OCI-M2 (cell line): ENCODE measurements around the gene PALM2AKAP2.
"Not testable (repeated sequence)": the region's sequence is repeated elsewhere in the genome, so short reads cannot be mapped to it uniquely, and the experiment has no call there.

Experiments
- DNase-seq: peaks from one replicate; lab custom pipeline; 2025; ENCODE audit not compliant: unreplicated experiment; lab: John Stamatoyannopoulos, UW

Gene PALM2AKAP2

GRCh38 chr9:109802491-109802890 lies 22.5 kb downstream of the PALM2AKAP2 start:
- DNase-seq, result no peak

DNA sequence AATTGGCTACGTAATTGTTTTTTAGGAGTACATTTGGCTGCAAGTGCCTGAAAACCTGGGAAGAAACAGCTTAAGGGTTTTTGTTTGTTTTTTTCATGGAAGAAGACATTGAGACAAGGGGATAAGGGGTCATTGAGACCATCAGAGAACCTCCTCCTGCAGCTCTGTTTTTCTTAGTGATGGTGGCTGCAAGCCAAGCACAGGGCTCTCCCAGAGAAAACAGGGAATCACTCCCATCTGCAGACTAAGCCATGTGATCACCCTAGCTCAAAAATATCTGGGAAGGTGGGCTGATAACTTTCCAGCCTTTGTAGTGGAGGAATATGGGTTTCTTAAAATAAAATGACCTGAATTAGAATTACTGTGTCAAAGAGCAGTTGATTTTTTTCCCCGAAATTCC lies 25.1 kb downstream of the PALM2AKAP2 start:
- no peak for DNase-seq

DNA sequence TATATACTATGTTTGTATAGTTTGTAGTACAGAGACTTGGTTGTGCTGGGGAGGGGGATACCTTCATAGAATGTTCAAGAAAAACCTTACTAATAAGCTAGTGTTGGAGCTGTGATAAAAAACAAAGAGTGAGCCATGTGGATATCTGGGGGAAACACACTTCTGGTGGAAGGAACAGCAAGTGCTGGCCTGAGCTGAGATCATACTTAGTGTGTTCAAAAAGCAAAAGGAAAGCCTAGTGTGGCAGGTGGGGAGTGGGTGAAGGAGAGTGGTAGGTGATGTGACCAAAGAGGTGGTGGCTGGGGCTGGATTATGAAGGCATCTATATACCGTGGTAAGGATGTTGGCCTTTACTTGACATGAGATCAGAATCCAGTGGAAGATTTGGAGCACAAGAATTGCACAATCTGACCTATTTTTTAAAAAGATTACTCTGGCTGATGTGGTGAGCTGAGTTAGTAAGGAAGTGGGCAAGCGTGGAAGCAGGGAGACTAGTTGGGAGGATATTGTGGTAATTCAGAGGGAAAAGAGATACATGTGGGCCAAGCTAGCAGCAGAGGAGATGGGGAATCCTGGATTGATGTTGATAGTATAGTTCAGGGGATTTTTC lies 26.6 kb downstream of the PALM2AKAP2 start:
- no peak for DNase-seq

DNA sequence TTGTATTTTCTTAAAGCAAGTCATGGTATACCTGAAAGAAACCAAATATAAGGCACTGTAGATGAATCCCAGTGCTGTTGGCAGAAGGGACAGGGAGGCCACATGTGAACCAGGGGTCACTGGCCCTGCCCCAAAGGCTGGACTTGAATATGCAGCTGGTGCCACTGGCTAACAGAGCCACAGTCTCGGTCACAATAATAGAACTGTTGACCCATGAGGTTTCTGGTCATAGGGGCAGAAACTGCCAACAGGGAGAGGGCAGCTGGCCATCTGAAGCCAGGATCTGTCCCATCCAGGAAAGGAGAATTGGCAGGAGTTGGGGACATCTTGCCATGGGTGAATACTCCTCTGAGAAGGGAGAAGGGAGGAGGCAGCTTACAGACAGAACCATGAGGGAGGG lies 31.9 kb downstream of the PALM2AKAP2 start:
- DNase-seq, result no peak

GRCh38 chr9:109812331-109812730 lies 32.3 kb downstream of the PALM2AKAP2 start:
- DNase-seq, result no peak

DNA sequence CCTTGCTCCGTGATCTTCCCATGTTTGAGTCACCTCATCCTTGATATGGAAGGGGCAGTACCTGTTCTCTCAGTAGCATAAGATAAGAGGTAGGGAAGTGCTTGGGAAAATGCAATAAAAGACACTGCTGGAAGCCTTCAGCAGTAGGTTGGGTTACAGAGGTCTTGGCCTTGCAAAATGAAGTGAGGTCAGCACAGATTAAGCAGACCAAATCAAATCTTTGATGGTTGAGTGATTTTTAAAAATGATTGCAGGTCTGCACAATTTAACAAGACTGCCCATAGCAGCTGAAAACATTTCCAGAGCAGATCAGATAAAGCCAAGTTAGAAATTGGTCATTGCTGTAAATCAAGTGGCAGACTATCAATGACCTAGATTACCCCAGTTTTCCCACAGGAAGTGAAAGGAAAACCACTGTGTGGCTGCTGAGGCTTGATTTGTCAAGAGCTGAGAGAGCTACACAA lies 32.9 kb downstream of the PALM2AKAP2 start:
- DNase-seq, result no peak

DNA sequence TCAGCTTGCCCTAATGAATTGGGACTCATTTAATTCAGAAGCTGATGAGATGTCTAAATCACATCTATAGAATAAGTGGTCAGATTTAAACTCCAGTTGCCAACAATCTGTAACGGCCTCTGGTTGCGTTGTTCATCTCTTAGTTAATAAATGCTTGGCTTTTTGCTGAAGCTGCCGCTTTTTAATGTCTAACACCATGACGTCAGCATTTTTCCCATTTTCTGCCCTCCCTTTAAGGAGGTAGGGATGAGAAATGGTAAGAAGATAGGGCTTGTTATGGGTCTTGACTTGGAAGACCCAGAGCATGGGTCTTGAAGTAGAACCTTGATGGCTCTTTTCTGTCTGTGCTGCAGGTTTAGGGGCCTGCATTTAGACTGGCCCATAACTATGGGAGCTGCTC lies 33.3 kb downstream of the PALM2AKAP2 start:
- no peak for DNase-seq

DNA sequence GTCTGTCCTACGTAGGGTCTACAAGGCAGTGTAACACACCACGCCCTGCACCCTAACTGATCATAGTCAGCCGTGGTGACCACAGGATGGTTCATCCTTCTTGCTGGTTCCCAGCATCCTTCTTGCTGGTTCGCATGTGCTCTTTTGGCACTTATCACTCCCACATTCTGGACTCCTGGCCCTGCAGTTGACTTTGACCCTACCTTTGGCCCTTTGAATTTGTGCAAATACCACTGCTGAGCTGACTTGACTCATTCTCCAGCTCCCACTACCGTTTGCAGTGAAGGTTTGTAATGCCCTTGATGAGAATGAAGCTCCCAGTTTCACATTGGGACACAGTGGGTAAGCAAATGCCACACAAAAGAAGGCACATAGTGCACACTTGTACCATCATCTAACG lies 33.8 kb downstream of the PALM2AKAP2 start:
- no peak for DNase-seq

GRCh38 chr9:109815366-109815947 lies 35.5 kb downstream of the PALM2AKAP2 start:
- DNase-seq, result no peak

DNA sequence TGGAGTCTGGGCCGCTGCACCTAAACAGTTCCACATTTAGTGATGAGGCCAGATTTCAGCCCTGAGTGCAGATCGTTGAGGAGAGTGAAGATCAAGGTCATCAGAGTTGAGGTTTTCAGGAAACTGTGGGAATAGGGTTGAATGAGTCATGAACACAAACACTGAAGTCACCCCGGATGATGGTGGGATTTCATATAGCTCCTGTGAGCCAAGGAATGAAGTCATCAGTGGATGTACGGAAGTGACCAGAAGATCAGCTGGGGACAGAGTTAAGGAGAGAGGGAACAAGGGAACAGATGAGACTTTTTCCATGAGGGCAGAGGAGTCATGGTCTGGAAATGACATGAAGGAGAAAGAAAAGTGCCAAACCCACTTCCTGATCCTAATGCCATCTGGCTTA lies 36.5 kb downstream of the PALM2AKAP2 start:
- DNase-seq, result no peak

DNA sequence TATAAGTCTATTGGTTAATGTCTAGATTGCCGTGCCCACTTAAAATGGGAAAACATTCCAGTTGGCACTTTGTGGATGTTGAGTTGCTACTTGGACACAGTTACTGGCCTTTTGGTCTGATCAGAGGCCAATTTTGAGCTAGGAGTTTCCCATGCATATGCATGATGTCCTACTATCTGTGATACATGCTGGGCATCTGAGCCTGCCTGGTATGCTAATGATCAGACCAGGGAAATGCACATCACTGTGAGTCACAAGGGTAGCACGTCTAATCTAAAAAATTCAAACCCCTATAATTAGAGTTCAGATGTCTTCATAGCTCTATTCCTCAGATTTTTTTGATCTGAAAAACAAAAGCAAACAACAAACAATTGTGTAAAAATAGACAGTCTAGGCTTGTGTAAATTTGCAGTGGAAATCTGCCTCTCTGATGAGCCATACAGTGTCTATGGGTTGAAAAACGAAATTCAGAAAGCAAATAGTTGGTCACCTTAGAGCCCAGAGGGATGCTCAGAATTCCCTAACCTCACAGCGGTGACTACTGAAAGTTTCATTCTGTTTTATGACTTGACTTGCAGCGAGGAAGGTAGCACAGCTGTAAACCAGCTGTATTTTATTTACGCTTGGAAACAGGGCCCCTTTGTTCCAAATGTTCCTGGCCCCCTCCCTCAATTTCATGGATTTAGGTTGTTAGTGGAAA lies 37.3 kb downstream of the PALM2AKAP2 start:
- no peak for DNase-seq

DNA sequence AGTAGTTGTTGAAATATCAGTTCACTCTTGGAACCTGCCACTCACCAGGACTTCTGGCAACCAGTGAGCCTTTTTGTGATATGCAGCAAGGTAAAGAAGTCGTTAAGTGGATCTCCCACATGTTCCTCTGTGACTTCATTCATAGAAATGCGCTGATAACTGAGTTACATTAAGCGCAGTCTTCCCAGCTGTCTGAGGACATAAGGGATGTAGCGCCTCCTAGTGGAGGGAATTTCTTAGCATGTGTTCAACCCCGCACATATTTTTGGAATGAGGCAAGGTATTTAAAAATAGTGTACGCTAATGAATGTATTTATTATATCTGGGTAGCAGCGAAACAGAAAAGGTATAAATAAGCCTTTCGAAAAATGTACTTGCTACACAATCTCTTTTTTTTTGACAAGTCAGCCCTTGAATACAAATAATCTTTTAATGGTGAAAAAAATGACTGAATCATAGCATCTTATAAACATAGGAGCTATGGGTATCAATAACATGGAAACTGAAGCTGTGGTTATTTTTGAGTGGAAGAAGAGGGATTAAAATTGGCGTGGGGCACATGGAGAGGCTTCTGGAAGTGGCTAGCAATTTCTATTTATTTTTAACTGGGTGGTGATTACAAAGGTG lies 38.0 kb downstream of the PALM2AKAP2 start:
- DNase-seq, result no peak

- DNase-seq, result no peak
Measured at GRCh38 chr9:109821711-109822110, 41.7 kb downstream of the PALM2AKAP2 start.

- DNase-seq, result not testable (repeated sequence)
Measured at GRCh38 chr9:109825383-109825782, 45.4 kb downstream of the PALM2AKAP2 start.

- no peak for DNase-seq
Measured at GRCh38 chr9:109826559-109826958, 46.6 kb downstream of the PALM2AKAP2 start.

DNA sequence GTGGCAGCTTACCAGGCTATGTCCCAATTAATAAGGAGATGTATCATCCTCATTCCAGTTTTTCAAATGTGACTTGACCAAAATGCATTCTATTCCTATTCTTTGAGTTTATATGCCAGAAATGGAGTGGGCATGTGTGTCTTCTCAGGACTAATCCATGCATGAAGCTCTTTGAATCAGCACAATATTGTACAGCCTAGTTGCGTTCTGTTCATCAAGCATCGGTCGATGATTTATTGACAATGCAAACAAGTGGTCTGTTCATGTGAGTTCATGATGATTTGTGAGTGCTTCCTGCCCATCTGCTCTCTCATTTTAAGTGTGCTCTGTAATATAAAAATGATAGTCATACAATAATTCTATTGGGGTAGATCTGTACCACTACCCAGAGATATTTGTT lies 48.3 kb downstream of the PALM2AKAP2 start:
- no peak for DNase-seq
